ENCODE data around the gene KCNAB2.

The KCNAB2 gene

DNA sequence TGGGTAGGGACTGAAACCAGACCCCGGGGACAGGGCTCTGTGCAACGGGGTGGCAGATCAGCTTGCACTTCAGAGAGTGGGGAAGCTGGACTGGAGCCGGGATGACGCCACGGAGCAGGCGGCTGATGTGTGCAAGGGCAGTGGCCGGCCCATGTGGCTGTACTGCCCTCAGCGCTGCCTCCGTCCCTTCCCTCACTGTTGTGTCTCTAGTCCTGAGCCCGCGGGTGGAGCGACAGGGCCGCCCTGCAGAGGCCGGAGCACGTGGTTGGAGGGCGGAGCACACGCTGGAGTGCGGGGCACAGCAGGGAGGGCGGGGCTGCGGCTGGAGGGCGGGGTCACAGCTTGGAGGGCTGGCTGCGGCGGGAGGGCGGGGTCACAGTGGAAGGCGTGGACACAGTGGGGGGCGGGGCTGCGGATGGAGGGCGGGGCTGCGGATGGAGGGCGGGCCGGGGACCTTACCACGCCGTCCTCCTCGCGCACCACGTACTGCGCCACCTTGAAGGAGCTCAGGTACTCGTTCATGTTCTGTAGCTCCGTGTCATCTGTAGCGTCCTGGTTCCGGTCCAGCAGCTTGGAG, 82.0 kb downstream of the KCNAB2 start:
- Histone ChIP-seq H4K20me1 (ENCODE audit: insufficient read depth, low read length) (no peaks in the 10 kb centered on the region), H3K9me2 (ENCODE audit: low read depth, low read length) (no peaks in the 10 kb centered on the region), H3K4me3 (ENCODE audit: low read depth, low read length, poor library complexity, severe bottlenecking) (no peak overlapping the region), H3K9ac (ENCODE audit: low read length) (no peak overlapping the region), H3K4me2 (ENCODE audit: low read length) (no peak overlapping the region), H3K27me3 (ENCODE audit: insufficient read depth, low read length) (peaks cover 15% of the 10 kb centered on the region; the same call in 1 of the 2 replicates), H3K27ac (ENCODE audit: low read depth, low read length, poor library complexity, severe bottlenecking) (no peak overlapping the region), H2AFZ (ENCODE audit: low read length) (no peak overlapping the region), H3K9me3 (ENCODE audit: low read length) (peaks cover 7% of the 10 kb centered on the region; the same call in 1 of the 2 replicates), H3K36me3 (ENCODE audit: insufficient read depth, low read length) (no peaks in the 10 kb centered on the region; the same call in 1 of the 2 replicates), H3K4me1 (ENCODE audit: insufficient read depth, low read length, severe bottlenecking) (no peaks in the 10 kb centered on the region), H3K79me2 (ENCODE audit: insufficient read depth, low read length) (no peaks in the 10 kb centered on the region), H3F3A (ENCODE audit: insufficient read depth, low read length) (no peaks in the 10 kb centered on the region)
- TF ChIP-seq, protein P1, sequence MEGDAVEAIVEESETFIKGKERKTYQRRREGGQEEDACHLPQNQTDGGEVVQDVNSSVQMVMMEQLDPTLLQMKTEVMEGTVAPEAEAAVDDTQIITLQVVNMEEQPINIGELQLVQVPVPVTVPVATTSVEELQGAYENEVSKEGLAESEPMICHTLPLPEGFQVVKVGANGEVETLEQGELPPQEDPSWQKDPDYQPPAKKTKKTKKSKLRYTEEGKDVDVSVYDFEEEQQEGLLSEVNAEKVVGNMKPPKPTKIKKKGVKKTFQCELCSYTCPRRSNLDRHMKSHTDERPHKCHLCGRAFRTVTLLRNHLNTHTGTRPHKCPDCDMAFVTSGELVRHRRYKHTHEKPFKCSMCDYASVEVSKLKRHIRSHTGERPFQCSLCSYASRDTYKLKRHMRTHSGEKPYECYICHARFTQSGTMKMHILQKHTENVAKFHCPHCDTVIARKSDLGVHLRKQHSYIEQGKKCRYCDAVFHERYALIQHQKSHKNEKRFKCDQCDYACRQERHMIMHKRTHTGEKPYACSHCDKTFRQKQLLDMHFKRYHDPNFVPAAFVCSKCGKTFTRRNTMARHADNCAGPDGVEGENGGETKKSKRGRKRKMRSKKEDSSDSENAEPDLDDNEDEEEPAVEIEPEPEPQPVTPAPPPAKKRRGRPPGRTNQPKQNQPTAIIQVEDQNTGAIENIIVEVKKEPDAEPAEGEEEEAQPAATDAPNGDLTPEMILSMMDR (IDR thresholded peaks at IDR 0.05; ENCODE audit: low read length), result no peak
- no peak for TF ChIP-seq EZH2 (IDR thresholded peaks at IDR 0.05; ENCODE audit: borderline replicate concordance, low read length)

GRCh38 chr1:6128276-6129081, 82.8 kb downstream of the KCNAB2 start:
- Histone ChIP-seq H3K4me1 (ENCODE audit: insufficient read depth, low read length, severe bottlenecking) (no peaks in the 10 kb centered on the region), H3K79me2 (ENCODE audit: insufficient read depth, low read length) (no peaks in the 10 kb centered on the region), H3K9me2 (ENCODE audit: low read depth, low read length) (no peaks in the 10 kb centered on the region), H3K9ac (ENCODE audit: low read length) (no peak overlapping the region), H3K36me3 (ENCODE audit: insufficient read depth, low read length) (no peaks in the 10 kb centered on the region; the same call in 1 of the 2 replicates), H3K9me3 (ENCODE audit: low read length) (peaks cover 7% of the 10 kb centered on the region; the same call in 1 of the 2 replicates), H3K27ac (ENCODE audit: low read depth, low read length, poor library complexity, severe bottlenecking) (no peak overlapping the region), H2AFZ (ENCODE audit: low read length) (no peak overlapping the region), H3K27me3 (ENCODE audit: insufficient read depth, low read length) (peaks cover 18% of the 10 kb centered on the region; the same call in 1 of the 2 replicates), H3K4me3 (ENCODE audit: low read depth, low read length, poor library complexity, severe bottlenecking) (no peak overlapping the region), H4K20me1 (ENCODE audit: insufficient read depth, low read length) (no peaks in the 10 kb centered on the region), H3F3A (ENCODE audit: insufficient read depth, low read length) (no peaks in the 10 kb centered on the region), H3K4me2 (ENCODE audit: low read length) (no peak overlapping the region)
- no peak for TF ChIP-seq EZH2 (IDR thresholded peaks at IDR 0.05; ENCODE audit: borderline replicate concordance, low read length)

GRCh38 chr1:6129313-6129712, 83.6 kb downstream of the KCNAB2 start:
- Histone ChIP-seq H4K20me1 (ENCODE audit: insufficient read depth, low read length) (no peaks in the 10 kb centered on the region), H2AFZ (ENCODE audit: low read length) (no peak overlapping the region), H3K9ac (ENCODE audit: low read length) (no peak overlapping the region), H3K4me2 (ENCODE audit: low read length) (no peak overlapping the region), H3K79me2 (ENCODE audit: insufficient read depth, low read length) (no peaks in the 10 kb centered on the region), H3K9me3 (ENCODE audit: low read length) (peaks cover 7% of the 10 kb centered on the region; the same call in 1 of the 2 replicates), H3K27ac (ENCODE audit: low read depth, low read length, poor library complexity, severe bottlenecking) (no peak overlapping the region), H3K9me2 (ENCODE audit: low read depth, low read length) (no peaks in the 10 kb centered on the region), H3K27me3 (ENCODE audit: insufficient read depth, low read length) (peaks cover 18% of the 10 kb centered on the region; the same call in 1 of the 2 replicates), H3F3A (ENCODE audit: insufficient read depth, low read length) (no peaks in the 10 kb centered on the region), H3K4me3 (ENCODE audit: low read depth, low read length, poor library complexity, severe bottlenecking) (no peak overlapping the region), H3K36me3 (ENCODE audit: insufficient read depth, low read length) (no peaks in the 10 kb centered on the region; the same call in 1 of the 2 replicates), H3K4me1 (ENCODE audit: insufficient read depth, low read length, severe bottlenecking) (no peaks in the 10 kb centered on the region)
- TF ChIP-seq, protein P1 (IDR thresholded peaks at IDR 0.05; ENCODE audit: low read length), result no peak
- TF ChIP-seq EZH2 (IDR thresholded peaks at IDR 0.05; ENCODE audit: borderline replicate concordance, low read length), result no peak
